IPS-18c (cell line): ENCODE results near the gene KANSL1.

Source experiments
- H3K4me3 ChIP-seq: 2 replicates; pipeline ENCODE4 v1.7.0; 2013; ENCODE audit warnings: low read depth, mild to moderate bottlenecking, low read length, moderate library complexity; ENCODE audit not compliant: insufficient read depth
- H3K9me3 ChIP-seq: one replicate; pipeline ENCODE4 v1.6.1; 2013; ENCODE audit warnings: mild to moderate bottlenecking, low read length, moderate library complexity; ENCODE audit not compliant: control insufficient read depth, insufficient read depth

KANSL1 gene

GRCh38 chr17:45980855-45981254 lies 212.4 kb downstream of the KANSL1 start:
- no peak overlapping the region for H3K4me3 ChIP-seq

More at GRCh38 chr17:45980855-45981254, 212.4 kb downstream of the KANSL1 start:
- H3K9me3 ChIP-seq, result no peaks in the 10 kb centered on the region
